HG03066 (cell line): Measurements from ENCODE around the gene PYGO2.
"Not testable (repeated sequence)": the region's sequence is repeated elsewhere in the genome, so short reads cannot be mapped to it uniquely, and the experiment has no call there.

Source experiments
- ATAC-seq: cut with Tn5 transposase; IDR thresholded peaks from one replicate; pipeline ENCODE4 v1.9.1; 2021; ENCODE audit warnings: low read depth; ENCODE audit not compliant: unreplicated experiment

Gene PYGO2

DNA sequence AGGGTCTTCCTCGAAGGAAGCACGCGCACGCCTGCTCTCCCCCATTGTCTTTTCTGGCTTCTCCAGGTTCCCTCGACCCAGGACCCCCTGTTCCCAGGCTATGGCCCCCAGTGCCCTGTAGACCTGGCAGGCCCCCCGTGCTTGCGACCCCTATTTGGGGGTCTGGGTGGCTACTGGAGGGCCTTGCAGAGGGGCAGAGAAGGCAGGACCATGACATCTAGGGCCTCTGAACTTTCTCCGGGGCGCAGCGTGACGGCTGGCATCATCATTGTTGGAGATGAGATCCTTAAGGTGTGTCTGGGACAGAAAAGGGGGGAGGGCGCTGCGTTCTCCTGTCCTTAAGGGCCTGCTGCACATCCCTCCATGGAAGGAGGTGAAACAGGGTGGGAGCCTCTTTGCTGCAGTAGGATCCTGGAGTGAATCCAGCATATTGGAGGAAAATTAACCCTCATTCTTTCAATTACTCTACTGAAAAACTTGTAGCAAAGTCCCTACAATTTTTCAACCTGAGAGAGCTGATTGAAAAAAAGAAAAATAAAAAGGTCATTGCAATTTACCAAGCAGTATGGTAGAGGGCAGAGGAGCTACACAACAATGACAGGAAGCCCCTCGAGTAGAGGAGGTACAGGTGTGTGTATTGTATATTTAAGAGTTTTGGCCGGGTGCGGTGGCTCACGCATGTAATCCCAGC lies 22.3 kb upstream of the PYGO2 start:
- ATAC-seq: no peak

DNA sequence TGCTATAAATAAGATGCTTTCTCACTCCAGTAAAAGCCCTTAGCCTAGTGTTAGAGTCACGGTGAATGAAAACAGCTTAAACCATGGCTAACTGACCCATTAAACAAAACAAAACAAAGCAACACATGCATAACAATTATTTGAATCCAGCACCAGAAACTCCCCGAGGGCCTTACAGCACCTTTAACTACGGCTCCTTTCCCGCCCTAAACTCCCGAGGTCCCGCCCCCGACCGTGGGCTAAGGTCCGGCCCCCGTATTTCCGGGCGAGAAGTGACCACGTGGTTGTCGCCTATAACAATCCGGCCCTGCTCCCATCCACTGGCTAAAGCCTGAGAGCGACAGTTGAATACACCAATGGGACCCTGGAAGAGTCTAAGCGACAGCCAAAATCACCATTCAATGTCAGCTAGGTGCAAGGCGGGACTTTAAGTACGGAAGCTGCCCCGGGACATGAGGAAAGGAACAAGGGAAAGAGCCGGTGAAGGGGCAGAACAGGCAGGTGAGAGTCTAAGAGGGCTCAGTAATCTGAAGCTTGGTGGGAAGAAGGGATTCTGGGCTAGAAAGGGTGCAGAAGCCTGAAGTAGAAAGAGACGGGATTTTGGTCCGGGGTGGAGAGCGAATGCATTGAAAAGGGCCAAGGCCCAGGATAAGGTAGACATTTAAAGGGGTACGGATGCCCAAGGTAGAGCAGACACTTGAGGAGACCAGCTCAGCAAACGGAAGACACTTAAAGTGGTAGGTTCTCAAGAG lies 21.5 kb upstream of the PYGO2 start, which contains the start of gene FLAD1:
FLAD1 (plus strand) TSS at position 448 of the 752 bp plus-strand sequence. CDS start 351 bp downstream, outside the sequence.
- ATAC-seq: peak; percentile 99

DNA sequence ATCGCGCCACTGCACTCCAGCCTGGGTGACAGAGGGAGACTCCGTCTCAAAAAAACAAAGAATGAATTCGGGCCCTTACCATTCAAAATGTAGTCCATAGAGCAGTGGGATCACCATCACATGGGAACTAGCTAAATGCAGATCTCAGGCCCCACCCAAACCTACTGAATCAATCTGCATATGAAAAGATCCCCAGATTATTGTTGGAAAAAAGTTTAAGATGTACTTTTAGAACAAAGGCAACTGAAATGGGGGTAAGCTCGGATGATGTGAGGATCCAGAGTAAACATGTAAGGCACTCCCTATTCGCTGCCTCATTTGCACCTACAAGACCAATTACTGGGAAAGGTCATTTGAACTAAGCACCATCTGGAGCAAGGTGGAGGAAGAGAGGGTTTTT lies 20.8 kb upstream of the PYGO2 start:
- no peak for ATAC-seq

DNA sequence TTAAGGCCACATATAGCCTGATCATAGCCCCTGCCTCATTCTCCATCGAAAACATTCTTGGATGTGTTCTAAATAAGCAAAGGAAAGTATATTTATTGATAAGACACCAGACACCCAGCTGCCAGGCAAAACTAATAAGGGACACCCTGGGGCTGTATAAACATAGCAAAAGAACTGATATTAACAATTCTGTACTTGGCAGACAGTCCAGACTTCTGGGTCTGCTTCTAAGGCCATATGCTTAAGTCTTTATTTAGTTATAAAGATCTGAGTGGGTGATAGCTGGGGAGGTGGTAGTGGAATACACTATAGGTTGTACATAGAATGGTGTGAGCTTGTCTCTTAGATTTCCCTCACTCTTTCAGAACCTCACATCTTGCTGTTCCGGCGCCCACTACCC lies 16.8 kb upstream of the PYGO2 start:
- ATAC-seq: no peak

DNA sequence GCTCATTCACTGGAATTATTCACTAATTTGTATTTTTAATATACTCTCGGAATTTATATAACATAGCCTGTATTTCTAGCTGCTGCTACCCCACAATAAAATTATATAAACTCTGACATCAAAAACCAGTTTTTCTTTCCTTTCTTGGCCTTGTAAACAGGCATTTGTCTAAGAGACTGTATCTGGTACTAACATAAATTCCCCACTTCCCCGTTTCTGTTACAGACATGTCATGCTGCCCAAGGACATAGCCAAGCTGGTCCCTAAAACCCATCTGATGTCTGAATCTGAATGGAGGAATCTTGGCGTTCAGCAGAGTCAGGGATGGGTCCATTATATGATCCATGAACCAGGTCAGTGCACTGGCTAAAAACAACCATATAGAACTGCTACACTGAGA lies 16.2 kb upstream of the PYGO2 start:
- ATAC-seq: not testable (repeated sequence)

DNA sequence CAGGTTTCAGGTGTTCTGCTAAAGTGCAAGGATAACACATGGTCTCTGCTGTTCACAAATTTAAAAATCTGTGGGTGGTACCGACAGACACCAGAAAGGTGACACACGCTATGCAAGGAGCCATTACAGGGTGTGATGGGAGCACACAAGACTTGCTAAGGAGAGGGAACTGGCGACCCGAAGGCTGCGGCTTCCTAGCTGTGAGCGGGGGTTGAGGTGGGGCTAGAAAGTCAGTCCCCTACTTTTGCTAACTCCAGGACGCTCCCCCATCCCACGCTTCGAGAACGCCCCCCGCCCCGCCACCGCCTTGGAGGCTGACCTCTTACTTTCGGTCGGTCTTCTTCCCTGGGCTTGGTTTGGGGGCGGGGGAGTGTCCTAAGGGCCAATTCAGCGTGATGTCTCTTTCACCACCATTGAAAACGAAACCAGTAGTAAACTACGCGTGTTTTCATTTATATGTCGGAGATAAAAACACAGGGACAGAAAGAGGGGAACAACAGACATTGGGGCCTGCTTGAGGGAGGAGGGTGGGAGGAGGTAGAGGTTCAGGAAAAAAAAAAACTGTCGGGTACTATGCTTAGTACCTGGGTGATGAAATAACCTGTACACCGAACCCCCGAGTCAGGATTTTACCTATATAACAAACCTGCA lies 14.0 kb upstream of the PYGO2 start:
- no peak for ATAC-seq

DNA sequence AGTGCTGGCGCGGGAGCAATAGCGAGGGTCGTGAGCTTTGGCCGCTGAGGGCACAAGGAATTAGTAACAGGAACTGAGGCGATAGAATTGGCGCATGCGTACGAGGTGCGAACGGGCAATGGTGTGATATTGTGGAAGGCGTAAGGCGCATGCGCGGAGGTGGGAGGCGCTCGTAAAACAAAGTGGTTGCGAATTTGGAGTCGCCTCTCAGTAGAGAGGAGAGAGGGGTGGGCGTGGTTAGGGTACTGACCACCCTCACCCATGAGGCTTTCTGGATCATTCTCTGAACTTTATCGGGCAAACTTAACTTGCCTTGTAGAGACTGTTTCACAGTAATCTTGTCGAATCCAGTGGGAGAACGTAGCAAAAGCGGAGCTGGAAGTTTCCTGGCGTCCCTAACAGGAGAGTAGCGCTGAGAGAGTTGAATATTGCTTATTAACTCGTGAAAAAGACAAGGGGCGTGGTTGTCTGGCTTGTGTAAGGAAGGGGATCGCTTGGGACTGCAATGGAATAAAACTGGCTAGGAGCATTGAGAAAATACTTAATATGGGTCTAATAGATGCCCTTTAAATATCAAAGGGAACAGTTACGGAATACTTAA lies 13.3 kb upstream of the PYGO2 start:
- ATAC-seq: peak; percentile 36

DNA sequence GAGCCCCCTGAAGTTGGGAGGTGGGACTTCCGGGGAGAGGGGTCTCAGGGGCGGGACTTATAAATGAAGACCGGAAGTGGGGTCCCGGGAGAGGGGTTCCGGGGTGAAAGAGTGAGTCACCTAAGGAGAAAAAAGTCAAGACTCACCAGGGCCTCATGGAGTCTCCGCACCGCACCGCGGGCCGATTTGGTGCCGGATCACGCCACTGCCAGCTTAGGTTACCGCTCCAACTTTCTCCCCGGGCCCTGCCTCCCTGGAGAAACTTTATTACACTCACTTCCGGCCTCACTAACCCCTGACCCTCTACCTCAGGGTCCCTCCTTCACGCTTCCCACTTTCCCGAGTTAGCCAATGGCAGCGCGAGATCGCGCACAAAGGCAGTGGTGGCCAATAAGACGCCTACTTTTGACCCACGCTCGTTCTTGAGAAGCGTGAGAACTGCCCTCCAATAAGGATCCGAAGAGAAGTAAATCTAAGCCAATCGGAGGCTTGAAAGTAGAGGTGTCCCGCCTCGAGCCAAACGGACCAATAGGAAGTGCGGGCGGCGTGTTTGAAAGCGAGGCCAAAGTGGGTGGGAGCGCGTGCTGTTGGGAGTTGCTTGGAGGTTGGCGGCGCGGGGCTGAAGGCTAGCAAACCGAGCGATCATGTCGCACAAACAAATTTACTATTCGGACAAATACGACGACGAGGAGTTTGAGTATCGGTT lies 12.7 kb upstream of the PYGO2 start, which contains the start of gene CKS1B:
CKS1B (plus strand) TSS at position 580 of the 706 bp plus-strand sequence; CDS start at position 645, 65 bp downstream.
- ATAC-seq: peak; percentile 62

DNA sequence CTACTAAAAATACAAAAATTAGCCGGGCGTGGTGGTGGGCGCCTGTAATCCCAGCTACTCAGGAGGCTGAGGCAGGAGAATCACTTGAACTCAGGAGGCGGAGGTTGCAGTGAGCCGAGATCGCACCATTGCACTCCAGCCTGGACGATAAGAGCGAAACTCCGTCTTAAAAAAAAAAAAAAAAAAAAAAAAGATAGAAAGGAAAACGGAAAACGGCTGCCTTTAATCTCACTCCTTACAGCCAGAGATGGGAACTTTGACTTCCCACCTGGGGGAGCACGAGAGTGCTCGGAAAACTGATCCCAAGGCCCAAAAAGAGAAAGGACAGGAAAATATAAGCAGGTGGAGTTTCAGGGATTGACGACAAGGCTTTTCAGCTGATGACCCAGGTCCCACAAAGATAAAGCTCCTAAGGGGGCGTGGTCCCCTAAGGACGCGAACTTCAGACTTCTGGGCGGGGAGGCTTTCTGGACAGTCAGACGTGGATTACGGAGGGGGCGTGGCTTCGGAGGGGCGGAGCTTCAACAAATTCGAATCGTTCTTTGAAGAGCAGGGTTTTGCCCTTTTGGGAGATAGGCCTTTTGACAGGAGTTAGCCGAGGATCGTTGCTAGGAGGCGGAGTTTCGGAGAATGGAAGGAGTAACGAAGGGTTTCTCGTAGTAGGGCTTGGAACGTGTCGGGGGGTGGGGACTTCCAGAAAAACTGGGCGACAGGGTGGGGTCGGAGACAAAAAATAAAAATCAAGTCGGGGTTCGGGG lies 11.9 kb upstream of the PYGO2 start:
- ATAC-seq: no peak

DNA sequence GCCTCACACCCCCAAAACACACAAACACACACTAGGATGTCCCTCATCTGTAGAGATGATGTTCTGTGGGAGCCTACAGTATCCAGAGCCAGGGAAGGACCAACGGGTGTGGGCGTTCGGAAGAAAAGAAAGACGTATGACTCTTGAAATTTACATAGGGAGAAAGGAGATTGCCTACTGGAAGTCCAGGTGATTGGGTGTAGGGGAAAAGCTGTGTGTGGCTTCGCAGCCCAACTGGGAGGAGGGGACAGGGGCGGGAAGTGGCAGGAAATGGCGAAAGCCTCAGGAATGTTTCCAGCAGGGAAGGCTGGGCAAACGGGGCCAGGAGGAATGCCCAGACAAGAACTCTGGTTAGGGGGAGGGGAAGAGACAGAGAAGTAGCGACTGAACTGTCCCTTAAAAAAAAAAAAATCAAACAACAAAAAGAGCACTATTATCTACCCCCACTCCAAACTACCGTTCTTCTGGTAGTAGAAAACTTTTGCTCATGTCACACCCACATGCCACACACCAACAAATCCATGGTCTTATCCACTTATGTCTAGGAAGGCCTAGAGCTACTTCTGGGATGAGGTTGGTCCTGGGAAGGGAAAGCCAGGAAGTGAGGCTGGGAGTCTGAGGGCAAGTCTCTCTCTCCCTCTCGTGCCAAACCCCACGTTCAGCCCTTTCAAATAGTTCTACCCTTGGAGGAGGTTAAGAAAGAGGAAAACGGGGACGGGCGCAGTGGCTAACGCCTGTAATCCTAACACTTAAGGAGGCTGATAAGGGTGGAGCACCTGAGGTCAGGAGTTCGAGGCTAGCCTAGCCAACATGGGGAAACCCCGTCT lies 11.1 kb upstream of the PYGO2 start:
- no peak for ATAC-seq

DNA sequence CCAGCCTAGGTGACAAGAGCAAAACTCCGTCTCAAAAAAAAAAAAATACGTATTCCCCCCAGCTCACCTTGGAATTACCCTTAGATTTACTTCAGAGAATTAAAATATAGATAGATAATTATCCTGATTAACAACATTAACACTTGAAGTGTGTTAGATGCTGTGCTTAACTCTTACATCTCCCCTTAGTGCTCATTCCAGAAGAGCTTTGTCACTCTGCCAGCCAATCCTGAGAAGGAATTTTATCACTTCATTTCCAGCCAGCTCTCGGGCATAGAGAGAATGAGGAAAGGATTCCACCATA lies 10.6 kb upstream of the PYGO2 start:
- no peak for ATAC-seq

DNA sequence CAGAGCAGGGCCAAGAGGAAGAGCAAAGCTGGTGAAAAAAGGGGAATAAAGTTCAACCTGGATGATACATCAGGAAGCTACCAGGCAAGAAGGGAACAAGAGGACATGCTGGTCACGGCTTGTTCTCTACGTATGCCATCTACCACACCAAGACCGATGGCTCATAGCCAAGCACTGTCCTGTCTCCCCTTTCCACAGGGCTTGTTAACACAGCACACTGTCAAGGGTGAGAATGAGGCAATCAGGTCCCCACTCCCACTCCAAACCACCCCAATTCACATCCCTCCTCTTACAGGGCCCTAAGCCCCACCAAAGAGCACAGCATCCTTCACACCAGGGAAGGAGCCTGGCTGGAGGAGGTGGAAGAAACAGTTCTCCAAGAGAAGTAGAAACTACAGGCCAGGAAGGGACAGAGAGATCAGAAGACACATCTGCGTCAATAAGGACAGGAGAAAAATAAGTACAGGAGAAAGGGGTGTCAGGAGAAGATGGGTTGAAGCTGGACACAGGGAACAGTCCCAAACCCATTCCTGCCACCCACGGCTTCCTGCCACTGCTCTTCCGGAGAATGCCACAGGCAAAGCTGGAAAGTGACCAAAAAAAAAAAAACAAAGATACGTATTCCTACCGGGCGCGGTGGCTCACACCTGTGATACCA lies 9.9 kb upstream of the PYGO2 start:
- no peak for ATAC-seq

DNA sequence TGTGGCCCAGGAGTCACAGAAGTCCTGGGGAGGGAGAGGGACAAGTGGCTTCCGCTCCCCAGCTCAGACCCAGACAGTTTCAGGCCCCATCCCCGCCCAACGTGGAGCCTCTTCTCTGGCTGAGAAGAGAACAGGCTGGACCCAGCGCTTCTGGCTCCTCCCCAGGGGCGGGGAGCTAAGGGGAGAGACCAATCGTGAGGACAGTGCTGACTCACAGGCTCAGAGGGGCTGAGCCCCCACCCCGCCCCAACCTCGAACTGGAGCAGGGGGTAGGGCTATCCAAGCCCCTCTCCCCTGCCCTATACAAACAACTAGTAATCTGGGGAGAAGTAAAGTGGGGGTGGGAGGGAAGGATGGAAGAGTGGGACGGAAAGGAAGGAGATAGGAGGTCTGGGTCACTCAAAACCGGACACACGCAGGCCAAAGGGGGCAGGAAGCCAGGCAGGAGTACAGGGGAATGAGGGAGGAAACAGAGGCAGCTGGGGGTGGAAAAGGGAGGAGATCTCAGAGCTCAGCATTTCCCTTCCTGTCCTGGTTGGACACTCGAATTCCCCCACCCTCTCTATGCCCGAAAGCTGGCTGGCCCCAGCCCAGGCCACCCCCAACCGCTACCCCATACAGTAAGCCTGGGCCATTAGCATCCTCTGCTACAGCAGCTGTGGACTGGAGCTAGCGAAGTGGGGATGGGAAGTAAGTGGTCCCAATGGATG lies 9.2 kb upstream of the PYGO2 start, which contains the start of gene SHC1:
SHC1 (minus strand) TSS at position 117 of the 710 bp plus-strand sequence. CDS start 221 bp downstream, outside the sequence.
- ATAC-seq: peak; percentile 42

DNA sequence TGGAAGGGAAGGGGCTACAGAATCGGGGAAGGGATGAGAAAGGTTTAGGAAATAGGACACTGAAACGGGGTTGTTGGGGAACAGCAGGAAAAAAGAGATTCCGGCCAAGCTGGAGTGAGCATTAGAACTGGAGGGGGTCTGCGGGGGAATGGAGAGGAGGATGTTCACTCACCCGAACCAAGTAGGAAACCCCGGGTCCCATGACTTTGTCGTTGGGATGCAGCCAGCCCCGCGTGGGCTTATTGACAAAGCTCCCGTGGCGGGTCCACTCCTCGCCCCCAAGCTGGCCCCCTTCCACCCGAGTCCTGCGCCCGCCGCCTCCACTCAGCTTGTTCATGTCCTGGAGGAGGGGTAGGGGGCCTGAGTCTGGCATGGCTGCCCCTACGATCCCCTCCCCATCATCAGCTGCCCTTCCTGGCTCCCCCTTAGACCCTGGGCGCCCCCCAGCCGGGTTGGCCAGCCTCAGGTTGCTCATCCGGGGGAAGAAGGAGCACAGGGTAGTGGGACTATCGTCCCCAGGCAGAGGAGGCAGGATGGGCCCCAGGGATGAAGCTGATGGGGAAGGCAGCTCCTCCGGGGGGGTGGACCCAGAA lies 8.4 kb upstream of the PYGO2 start:
- no peak for ATAC-seq

DNA sequence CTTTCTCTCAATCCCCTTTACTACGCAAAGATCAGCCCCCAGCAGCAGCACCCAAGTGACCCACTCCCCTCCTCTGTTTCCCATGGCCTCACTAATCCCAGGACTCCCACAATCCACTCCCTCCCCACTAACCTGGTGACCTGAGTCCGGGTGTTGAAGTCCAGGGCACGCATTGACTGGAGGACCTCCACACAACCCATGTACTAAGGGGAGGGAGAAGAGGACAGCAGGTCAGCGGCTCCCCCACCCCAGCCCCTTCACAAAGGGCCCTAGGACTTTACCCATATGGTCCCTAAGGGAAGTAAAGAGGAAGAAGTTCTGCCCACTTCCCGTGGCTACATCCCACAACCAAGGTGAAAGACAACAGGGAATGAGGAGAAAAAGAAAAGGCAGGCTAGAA lies 7.7 kb upstream of the PYGO2 start:
- ATAC-seq: no peak

DNA sequence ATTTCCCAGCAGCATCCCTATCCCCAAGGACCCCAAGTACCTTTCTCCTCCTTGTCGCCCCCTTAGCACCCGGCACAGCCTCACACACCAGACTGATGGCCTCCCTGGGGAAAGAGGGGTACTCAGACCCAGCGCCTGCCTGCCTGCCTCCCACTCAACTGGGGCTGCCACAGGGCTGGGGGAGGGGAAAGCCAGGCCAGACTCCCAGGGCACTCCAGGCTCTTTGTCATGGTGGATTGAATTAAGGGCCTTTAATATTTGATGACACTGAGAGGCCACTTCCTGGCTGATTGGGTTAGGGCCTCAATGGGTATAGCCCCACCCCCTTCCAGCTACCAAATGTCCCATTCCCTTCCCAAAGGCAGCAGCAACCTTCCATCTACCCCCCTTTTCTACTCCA lies 7.1 kb upstream of the PYGO2 start:
- ATAC-seq: no peak

DNA sequence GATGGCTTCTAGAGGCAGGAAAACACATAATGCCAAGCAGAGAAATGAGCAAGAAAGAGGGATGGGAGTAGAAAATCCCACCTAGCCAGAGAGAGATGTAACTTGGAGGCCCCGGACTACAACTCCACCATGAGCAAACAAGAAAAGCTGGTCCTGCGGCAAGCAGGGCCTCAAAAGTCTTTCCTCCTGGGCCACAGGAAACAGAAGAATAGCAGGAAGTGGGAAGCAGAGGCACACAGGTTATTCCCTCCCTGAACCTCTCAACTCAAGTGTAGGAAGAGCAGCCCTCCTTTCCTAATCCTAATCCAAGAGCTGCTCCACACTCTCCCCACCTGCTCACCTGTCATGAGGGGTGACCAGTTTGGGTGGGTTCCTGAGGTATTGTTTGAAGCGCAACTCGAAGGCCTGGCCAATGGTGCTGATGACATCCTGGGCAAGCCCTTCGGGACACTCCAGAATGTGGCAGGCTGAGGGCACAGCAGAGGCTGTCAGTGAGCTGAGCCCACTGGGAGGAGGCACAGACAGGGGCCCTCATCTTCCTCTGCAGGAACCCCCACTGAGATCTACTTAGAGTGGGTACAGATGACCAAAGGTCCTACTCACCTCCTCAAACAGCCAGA lies 5.9 kb upstream of the PYGO2 start:
- no peak for ATAC-seq
